ENCODE data around the gene HORMAD2. TPM values are rescaled to one million over a fixed set of nuclear protein-coding genes. Genes with fewer than 3 reads are reported as not detected.
A peak's percentile ranks its signal among the peaks of the same experiment; 100 is the strongest.

The HORMAD2 gene
- total RNA-seq, 1 donor from 2014 or later, result not detected

DNA sequence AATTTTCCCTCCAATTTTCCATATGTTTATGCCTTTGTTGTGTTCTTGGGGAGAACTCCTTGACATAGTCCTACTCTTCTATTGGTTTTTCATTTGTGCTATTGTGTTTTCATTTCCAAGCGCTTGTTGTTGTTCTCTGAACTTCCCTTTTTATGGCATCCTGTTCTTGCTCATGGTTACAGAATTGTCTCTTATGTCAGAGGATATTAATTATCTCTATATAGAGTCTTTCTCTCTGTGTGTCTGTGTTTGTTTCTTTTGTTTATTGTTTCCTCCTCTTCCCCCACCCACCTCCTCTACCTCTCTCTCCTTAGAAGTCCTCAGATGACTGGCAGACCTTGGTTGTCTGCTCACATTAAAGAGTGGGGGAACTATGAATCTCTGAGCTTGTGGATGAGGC is 69.9 kb downstream of the HORMAD2 start:
- H3K9me3 Mint-ChIP-seq, result no peaks in the 10 kb centered on the region
- H3K4me1 Mint-ChIP-seq (ENCODE audit: unreplicated experiment), result no peaks in the 10 kb centered on the region
- no peak for DNase-seq (ENCODE audit: extremely low spot score, unreplicated experiment)

DNA sequence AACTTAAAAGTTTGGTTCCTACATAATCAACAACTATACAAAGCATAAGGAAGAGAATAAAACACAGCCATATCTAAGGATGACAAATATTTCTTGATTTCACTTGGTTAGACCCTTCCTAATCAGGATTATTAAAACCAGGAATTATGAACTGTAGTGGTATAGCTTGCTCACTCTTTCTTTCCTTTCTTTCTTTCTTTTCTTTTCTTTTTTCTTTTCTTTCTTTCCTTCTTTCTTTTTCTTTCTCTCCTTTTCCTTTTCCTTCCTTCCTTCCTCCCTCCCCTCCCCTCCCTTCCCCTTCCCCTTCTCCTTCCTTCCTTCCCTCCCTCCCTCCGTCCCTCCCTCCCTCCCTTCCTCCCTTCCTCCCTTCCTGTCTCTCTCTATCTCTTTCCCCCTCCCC is 78.0 kb downstream of the HORMAD2 start:
- Mint-ChIP-seq H3K4me3 (no peak overlapping the region), H3K36me3 (no peaks in the 10 kb centered on the region), H3K27me3 (peaks cover 8% of the 10 kb centered on the region), H3K4me1 (ENCODE audit: unreplicated experiment) (peaks cover 8% of the 10 kb centered on the region), H3K27ac (no peak overlapping the region), H3K9me3 (no peaks in the 10 kb centered on the region)
- TF ChIP-seq, protein P1, sequence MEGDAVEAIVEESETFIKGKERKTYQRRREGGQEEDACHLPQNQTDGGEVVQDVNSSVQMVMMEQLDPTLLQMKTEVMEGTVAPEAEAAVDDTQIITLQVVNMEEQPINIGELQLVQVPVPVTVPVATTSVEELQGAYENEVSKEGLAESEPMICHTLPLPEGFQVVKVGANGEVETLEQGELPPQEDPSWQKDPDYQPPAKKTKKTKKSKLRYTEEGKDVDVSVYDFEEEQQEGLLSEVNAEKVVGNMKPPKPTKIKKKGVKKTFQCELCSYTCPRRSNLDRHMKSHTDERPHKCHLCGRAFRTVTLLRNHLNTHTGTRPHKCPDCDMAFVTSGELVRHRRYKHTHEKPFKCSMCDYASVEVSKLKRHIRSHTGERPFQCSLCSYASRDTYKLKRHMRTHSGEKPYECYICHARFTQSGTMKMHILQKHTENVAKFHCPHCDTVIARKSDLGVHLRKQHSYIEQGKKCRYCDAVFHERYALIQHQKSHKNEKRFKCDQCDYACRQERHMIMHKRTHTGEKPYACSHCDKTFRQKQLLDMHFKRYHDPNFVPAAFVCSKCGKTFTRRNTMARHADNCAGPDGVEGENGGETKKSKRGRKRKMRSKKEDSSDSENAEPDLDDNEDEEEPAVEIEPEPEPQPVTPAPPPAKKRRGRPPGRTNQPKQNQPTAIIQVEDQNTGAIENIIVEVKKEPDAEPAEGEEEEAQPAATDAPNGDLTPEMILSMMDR (conservative IDR thresholded peaks at IDR 0.05), result no peak
- no peak for DNase-seq (ENCODE audit: extremely low spot score, unreplicated experiment)

More for the DNA sequence above, 69.9 kb downstream of the HORMAD2 start:
- no peak overlapping the region for H3K27ac Mint-ChIP-seq
- no peaks in the 10 kb centered on the region for H3K36me3 Mint-ChIP-seq
- TF ChIP-seq, protein P1 (conservative IDR thresholded peaks at IDR 0.05), result no peak
- H3K27me3 Mint-ChIP-seq, result peaks cover 11% of the 10 kb centered on the region
- no peak overlapping the region for H3K4me3 Mint-ChIP-seq

DNA sequence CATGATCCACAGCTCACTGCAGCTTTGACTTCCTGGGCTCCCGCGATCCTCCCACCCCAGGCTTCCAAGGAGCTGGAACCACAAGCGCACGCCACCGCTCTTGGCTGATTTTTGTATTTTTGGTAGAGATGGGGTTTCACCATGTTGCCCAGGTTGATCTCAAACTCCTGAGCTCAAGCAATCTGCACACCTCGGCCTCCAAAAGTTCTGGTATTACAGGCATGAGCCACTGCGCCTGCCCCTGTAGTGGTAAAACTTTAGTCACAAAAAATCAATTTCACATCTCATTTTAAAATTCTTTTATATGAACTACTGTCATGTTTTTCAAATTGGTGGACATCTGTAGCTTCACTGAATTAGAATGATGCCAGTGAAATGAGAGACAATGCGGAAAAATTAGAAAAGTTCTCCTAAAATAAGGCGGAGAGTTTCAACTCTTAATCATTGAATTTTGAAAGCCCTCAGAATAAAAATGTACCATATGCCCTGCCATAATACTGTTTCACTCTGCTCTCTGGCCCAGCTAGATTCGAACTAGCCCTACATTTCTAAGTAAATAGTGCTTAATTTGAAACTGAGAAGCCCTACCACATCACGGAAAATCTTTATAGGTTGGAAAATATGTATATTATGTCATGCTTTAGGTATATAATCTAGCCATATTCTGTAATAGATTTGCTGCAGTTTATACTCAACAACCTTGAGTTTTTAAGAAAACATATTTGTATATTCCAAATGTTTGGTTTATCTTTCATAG is 78.7 kb downstream of the HORMAD2 start:
- Mint-ChIP-seq H3K4me3 (no peak overlapping the region), H3K4me1 (ENCODE audit: unreplicated experiment) (peaks cover 8% of the 10 kb centered on the region)

DNA sequence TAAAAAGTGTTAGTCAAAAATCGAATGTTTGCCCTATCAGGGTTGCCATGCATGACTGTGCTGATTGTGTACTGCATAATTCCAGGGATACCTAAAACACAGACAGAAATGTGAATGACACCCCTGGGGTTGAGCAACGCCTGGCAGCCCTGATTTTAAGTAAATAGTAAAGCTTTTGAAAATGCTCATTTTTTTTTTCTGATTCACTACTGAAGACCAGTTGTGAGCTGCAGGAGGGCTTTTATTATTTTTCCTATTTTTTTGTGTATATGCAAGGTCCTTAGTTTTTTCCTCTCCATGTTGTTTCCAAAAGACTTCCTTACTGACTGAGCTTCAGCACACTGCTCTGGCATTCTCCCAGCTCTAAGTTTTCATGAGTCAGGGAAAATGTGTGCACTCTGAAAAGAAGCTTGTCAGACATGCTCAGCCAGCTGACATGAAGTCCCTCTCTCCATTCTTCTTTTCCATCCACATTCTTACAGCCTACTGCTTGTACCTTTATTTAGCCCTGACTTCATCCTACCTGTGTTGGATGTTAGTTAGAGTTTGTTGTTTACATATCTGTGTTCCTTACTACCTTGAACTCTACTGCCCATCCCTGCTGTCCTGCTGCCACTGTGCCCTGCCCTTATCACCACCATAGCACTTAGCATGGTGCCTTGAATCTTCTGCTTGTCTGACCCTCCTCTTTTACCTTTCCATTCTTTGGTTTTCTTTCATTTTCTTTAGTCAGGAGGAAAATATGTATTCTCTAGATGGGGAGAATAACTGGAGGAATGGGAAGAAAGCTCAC is 79.5 kb downstream of the HORMAD2 start:
- H3K9me3 Mint-ChIP-seq, result no peaks in the 10 kb centered on the region
- H3K4me1 Mint-ChIP-seq (ENCODE audit: unreplicated experiment), result peaks cover 8% of the 10 kb centered on the region
- DNase-seq (ENCODE audit: extremely low spot score, unreplicated experiment), result no peak
- peaks cover 8% of the 10 kb centered on the region for H3K27me3 Mint-ChIP-seq
- TF ChIP-seq, protein P1 (conservative IDR thresholded peaks at IDR 0.05), result no peak
- H3K4me3 Mint-ChIP-seq, result no peak overlapping the region
- H3K36me3 Mint-ChIP-seq, result no peaks in the 10 kb centered on the region
- peak overlapping the region; percentile 20 for H3K27ac Mint-ChIP-seq

More for the DNA sequence above, 78.7 kb downstream of the HORMAD2 start:
- Mint-ChIP-seq H3K27me3 (peaks cover 8% of the 10 kb centered on the region), H3K9me3 (no peaks in the 10 kb centered on the region), H3K36me3 (no peaks in the 10 kb centered on the region), H3K27ac (no peak overlapping the region)
- no peak for DNase-seq (ENCODE audit: extremely low spot score, unreplicated experiment)
- TF ChIP-seq, protein P1 (conservative IDR thresholded peaks at IDR 0.05), result no peak

DNA sequence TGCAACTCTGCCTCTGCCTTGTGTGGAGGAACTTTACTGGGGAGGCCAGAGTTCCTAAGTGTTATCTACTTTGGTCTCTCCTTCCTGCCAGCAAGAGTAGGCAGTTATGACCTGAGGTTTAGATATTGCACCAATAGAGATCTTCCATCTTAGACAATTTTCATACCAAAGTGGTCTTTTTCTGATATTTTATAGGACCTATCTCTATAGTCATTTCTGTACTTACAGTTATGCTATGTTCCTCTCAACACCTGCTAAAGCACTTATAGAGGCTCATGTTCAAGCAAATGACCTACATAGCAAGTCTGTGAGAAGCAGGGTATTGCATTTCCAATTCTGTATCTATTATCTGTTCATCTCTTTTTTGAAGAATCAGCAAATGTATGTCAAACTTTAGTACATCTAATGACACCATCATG is 80.8 kb downstream of the HORMAD2 start:
- H3K27ac Mint-ChIP-seq, result no peak overlapping the region
- H3K4me3 Mint-ChIP-seq, result no peak overlapping the region
- H3K4me1 Mint-ChIP-seq (ENCODE audit: unreplicated experiment), result peaks cover 8% of the 10 kb centered on the region
- peaks cover 5% of the 10 kb centered on the region for H3K27me3 Mint-ChIP-seq
- H3K9me3 Mint-ChIP-seq, result no peaks in the 10 kb centered on the region
- H3K36me3 Mint-ChIP-seq, result no peaks in the 10 kb centered on the region
- DNase-seq (ENCODE audit: extremely low spot score, unreplicated experiment), result no peak
- TF ChIP-seq, protein P1 (conservative IDR thresholded peaks at IDR 0.05), result no peak
